CD1c-positive myeloid dendritic cell (primary cell): ENCODE measurements around the gene HSD11B1L.

Experiments
- DNase-seq: peaks from one replicate; pipeline ENCODE4 v3.0.0-alpha.2; 2016; ENCODE audit errors: extremely low spot score

Gene HSD11B1L

DNA sequence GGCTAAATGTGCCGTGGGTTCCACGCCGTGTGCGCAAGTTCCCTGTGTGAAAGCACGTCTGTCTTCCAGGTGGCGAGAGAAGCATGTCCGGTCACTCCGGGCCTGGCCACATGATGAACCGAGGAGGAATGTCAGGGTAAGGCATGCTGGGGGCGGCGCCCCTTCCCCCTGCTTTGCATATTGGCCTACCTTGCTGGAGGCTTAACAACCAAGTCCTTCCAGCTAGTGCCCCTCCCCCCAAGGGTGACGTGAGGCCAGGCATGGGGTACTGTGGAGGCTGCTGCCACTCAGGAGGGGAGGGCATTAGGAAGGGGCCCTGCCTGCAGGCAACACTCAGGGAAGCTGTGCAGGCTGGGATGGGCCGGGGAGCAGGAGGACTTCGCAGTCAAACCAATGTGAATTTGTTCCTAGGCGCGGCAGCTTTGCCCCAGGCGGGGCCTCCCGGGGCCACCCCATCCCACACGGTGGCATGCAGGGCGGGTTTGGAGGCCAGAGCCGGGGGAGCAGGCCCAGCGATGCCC, 13.0 kb upstream of the HSD11B1L start:
- DNase-seq, result no peak

DNA sequence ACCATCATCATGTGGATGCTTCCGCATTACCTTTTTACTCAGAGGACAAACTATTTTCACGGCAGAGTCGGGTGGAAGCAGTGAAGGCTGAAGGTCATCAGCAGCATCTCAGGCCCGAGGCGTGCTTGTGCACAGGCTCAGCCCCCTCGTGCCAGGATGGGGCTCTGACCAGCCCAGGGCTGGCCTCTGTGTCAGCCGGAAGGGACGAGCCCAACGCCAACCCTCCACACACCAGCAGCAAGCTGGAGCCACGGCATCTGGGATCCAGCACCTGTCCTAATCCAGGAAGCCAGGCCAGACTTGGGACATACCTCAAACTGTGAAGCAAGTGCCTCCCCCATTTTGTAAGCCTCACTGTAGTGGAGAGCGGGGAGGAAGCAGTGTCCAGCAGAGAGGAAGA, 11.6 kb upstream of the HSD11B1L start:
- DNase-seq, result no peak

DNA sequence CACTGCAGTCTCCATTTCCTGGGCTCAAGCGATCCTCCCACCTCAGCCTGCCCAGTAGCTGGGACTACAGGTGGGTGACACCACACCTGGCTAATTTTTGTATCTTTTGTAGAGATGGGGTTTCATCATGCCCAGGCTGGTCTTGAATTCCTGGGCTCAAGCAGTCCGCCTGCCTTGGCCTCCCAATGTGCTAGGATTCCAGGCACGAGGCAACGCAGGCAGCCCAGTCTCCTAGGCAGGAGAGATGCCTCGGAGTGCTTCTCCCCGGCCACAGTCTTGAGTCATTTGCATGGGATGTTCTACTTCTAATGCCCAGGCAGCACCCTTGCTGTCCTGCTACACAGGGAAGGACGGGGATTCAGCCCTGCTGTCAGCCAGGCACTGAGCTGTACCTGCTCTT, 9.2 kb upstream of the HSD11B1L start:
- no peak for DNase-seq

DNA sequence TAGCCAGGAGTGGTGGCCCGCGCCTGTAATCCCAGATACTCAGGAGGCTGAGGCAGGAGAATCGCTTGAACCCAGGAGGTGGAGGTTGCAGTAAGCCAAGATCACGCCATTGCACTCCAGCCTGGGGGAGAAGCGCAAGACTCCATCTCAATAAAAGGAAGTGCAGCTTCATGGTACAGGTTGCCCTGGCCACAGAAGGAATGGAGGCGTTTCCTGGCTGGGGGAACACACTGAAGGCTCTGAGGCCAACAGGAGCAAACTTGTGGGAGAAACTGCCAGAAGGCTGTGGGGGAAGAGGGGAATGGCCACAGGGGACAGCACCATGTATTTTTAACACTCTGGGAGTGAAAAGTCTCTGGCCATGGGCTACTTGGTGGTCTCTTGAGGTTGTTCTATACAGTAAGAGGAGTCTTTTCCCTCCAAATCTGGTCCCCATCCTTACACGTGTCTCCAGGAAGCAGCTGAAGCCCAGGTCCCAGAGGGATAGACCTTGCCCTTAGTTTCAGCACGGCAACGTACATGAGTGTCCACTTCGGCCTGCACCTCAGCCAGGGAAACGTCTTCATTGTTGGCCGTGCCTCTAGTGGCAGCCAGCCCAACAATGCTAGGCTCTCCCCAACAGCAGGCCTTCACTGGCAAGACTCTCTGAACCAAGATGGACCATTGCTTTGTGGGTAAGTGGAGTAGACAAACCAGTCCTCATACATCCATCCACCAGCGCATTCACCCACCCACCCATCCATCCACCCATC, 7.9 kb upstream of the HSD11B1L start:
- DNase-seq, result no peak

DNA sequence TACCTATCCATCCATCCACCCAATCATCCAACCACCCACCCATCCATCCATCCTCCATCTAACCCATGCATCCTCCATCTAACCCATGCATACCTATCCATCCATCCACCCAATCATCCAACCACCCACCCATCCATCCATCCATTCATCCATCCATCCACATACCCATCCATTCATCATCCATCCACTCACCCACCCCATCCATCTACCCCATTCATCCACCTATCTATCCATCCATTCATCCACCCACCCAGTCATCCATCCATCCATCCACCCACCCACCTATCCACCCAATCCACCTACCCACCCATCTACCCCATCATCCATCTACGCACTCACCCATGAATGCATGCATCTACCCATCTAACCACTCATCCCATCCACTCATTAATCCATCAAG, 7.1 kb upstream of the HSD11B1L start:
- no peak for DNase-seq

DNA sequence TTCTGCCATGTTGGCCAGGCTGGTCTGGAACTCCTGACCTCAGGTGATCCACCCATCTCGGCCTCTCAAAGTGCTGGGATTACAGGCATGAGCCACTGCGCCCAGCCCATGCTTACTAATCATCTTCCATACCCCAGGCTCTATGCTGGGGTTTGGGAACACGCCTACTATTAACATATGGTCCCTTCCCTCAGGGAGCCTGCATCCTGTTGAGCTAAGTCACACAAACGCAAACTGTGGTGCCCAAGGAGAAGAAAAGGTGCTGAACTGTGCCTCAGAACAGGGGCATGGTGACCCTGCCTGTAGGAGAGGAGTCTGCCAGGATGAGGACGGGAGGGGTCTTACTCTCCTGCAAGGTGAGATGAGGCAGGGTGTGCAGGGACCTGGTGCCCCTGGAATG, 6.1 kb upstream of the HSD11B1L start:
- no peak for DNase-seq

DNA sequence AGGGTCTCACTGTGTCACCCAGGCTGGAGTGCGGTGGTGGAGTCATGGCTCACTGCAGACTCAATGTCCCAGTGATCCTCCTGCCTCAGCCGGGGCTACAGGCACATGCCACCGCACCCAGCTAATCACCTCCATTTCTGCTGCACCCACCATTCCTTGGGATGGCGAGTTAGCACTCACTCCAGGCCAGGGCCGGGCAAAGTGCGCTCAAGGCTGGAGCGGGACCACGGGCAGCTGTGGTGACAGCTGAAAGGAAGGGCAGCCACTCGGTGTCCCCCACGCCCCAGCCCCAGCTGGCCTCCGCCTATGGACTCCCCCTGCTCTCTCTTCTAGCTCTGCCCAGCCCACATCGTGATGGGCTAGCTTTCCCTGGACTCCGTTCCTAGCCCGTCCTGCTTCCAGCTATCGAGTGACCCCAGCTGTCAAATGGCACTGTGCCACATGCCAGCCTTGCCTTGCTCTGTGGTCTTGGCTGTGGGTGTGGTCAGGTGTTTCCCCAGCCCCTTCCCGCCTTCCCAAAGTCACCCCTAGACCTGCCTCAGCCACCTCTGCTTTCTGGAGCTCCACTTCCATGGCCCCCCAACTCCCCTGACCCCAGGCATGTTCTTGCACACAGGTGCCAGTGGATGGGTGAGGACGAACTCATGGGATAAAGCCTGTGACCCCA, 4.6 kb upstream of the HSD11B1L start:
- no peak for DNase-seq

DNA sequence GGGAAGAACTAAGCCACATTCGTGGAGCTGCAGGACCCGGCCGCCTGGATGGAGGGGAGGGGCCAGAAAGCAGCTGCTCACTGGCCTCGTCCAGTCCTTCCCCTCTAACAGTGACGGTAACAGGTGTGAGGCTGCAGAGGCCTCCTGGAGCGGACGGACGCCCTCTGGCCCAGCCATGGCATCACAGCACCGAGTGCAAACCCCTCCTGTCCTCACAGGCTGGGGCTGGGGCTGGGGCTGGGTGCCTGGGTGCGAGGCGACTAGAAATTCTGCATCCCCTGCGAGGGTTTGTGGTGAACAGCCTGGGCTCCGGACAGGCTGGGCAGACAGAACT, 4.1 kb upstream of the HSD11B1L start:
- no peak for DNase-seq

DNA sequence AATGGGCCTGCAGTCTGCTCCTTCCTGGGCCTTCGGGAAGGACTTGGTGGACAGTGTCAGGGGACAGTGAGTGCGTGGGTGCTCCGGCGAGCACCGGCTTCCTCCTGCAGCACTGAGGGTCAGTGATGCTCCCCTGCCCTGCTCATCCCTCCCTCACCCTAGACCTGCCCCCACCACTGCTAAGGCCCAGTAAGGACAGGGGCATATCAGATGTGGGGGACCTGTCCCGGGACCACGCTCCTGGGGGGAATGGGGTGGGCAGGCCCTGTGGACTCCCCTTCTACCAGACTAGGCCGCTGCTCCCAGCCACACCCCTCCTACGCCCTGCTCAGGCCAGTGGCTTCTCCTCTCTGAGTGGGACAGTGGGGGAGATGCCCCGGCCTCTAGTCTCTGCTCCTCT, 3.7 kb upstream of the HSD11B1L start:
- DNase-seq, result no peak

DNA sequence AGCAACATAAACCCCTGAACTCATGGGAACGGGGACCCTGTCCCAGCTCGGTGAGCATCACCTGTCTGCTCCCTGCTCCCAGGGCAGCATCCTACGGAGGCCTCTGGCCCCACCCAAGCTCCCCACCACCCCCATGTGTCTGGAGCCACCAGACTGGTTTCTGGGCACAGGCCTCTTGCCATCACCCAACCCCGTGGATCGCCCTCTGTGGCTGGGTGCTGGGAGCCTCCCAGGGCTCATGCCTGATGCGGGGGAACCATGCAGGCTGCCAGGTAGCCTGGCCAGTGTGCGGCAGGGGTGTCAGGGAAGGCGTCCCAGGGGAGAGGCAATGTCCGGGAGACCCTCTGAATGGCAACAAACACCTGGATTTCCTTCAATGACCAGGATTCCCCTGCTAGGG, 3.2 kb upstream of the HSD11B1L start:
- no peak for DNase-seq

DNA sequence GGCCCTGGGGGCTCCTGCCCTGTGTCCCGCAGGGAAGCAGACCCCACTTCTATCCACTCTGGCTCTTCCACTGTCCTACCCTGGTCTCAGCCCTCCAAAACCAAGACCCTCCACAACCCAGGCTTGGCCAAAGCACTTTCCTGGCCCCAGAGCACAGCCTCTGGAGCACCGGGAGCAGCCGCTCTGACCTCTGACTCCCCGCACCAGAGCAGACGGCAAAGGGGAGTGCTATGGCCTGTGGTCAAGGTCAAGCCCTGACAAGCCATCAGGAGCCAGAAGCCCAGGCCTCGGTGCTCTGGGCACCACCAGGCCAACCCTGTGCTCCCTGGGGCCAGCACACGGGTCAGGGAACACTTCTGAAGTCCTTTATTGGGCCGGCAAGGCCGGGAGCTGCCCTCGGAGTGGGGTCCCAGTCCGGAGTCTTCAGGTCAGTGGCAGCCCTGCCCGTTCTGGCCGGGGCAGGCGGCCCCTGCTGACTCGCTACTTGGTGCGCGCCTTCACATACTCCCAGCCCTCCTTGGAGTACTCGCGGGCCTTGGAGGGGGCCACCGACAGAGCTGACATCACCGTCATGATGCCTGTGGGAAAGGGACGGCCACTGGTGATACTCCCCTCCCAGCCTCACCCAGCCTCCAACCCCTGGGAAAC, 2.6 kb upstream of the HSD11B1L start:
- no peak for DNase-seq

DNA sequence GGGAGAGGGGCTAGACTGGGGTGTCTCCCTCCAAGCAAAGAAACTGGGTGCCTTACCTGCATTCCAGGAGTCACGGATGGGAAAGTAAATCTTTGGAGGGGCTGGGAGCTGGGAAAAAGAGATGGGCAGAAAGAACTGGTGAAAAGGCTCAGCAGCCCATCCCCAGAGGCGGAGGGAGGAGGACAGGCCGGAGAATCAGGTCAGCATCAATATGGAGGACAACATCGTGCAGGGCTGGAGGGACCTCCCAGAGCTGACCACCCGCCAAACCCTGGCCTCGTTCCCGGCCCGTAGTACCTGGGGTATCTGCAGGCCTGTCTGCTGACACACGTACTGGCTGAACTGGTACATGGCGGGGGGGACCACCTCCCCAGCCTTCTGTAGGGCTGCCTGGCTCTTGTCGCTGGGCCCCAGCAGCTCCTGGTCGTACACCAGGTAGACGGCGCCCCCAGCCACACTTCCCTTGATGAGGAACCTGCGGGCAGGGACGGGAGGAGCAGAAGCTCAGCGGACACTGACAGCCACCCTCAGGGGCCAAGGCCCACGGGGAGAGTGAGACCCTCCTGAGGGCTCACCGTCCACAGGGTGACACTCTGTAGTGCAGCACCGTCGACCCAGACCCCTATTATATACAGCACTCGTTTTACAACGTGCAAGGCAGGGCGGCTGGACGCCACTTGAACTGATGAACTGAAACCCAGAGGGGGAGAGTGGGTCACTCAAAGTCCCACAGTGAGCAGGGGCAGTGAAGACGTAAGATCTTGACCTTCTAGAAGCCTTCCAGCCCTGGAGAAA, 1.3 kb upstream of the HSD11B1L start:
- no peak for DNase-seq

DNA sequence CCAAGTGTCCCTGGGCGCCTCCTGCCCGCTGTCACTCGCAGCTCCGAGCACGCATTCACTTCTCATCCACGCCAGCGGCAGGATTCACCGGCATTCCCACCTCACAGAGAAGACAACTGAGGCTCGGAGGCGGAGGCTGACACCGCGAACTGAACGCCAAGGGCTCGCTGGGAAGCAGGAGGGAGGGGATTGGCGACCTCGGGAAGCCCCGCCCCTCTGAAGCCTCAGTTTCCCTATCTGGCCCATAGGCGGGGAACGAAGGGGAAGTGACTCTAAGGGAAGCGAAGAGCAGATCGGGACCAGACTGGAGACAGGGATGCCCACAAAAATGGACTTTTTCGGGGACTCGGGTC, 767 bp upstream of the HSD11B1L start:
- no peak for DNase-seq

DNA sequence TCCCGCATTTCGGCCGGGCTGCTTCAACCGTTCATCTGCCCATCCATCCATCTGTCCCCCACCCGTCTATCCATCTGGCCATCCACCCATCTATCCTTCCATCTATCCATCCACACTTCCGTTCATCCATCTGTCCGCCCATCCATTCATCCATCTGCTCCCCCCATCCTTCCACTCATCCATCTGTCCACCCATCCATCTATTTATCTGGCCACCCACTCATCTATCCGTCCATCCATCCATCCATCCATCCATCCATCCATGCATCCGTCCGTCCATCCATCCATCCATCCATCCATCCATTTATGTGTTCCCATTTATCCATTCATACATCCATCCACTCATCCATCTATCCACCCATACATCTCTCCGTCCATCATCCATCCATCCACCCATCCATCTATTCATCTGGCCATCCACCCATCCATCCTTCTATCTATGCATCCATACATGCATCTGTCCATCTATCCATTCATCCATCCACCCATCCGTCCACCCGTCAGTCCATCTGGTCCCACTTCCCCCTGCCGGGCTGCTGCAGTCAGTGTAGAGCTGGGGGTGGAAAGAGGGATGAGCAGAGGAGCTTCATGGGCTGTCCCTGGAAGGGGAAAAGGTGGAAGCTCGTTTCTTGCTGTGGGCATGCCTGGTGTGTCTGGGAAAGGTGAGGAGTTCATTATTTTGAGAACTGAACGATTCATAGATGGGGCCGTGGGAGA, 722 bp downstream of the HSD11B1L start:
- no peak for DNase-seq

DNA sequence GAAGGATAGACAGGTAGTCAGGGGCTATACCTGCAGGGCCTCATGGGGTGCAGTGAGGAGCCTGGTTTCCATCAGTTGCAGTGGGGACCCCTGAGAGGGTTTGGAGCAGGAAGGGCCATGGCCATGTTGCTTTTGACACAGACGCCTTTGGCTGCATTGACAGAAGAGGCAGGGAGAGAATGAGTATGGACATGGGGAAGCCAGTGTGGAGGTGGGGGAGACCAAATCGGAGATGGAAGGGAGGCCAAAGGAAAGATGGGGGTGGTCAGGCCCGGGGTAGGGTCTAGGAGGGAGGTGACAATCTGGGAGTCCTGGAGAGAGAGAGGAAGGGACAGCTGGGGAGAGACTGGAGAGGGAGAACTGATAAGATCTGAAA, 1.3 kb downstream of the HSD11B1L start:
- no peak for DNase-seq

DNA sequence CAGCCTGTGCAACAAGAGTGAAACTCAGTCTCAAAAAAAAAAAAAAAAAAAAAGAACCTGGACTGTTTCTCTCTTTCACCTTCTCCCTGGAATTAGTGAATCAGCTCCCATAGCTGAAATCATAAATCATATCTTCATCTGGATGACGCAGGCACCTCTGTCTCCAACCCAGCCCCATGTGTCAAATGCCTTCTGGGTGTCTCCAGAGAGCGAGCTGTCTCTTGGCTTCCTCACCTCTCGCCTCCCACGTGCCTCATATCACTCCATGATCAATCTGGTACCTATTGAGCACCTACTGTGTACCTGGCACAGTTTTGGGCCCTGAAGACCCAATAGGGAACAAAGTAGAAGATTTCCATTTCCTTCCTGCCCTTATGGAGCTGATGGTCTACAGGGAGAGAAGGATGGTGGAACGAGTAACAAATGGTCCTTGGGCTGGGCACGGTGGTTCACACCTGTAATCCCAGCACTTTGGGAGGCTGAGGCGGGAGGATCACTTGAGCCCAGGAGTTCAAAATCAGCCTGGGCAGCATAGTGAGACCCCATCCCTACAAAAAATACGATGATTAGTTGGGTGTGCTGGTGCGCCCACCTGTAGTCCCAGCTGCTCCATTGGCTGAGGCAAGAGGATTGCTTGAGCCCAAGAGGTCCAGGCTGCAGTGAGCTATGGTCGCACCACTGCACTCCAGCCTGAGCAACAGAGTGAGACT, 2.5 kb downstream of the HSD11B1L start:
- DNase-seq, result no peak

DNA sequence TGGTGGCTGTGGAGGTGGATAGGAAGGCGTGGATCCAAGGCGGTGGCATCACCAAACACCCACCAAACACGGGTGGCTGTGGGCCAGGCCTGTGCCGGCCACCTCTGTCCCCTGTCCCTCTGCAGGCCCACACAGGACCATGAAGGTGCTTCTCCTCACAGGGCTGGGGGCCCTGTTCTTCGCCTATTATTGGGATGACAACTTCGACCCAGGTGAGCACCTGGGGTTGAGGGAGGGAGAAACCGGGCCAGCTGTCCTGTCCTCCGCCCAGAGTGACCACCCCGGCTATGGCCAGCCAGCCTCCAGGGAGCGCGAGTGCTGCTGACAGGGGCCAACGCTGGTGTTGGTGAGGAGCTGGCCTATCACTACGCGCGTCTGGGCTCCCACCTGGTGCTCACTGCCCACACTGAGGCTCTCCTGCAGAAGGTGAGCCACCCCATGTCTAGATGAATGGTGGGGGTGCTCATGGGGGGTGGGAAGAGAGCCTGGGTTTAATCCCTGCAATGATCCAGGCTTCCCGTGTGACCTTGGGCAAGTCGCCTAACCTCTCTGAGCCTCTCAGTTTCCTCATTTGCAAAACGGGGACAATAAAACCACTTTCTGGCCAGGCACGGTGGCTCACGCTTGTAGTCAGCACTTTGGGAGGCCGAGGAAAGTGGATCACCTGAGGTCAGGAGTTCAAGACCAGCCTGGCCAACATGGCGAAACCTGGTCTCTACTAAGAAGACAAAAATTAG, 4.0 kb downstream of the HSD11B1L start:
- no peak for DNase-seq

DNA sequence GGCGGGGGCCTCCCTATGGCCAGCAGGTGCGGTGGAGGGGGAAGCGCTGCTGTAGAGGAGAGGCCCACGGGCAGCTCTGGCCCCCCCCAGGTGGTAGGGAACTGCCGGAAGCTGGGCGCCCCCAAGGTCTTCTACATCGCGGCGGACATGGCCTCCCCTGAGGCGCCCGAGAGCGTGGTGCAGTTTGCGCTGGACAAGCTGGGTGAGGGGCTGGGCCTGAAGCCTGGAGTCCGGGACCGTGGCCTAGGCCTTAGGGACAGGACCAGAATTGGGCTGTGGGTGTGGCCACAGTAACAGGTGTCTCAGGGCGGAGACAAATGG, 5.5 kb downstream of the HSD11B1L start:
- no peak for DNase-seq

DNA sequence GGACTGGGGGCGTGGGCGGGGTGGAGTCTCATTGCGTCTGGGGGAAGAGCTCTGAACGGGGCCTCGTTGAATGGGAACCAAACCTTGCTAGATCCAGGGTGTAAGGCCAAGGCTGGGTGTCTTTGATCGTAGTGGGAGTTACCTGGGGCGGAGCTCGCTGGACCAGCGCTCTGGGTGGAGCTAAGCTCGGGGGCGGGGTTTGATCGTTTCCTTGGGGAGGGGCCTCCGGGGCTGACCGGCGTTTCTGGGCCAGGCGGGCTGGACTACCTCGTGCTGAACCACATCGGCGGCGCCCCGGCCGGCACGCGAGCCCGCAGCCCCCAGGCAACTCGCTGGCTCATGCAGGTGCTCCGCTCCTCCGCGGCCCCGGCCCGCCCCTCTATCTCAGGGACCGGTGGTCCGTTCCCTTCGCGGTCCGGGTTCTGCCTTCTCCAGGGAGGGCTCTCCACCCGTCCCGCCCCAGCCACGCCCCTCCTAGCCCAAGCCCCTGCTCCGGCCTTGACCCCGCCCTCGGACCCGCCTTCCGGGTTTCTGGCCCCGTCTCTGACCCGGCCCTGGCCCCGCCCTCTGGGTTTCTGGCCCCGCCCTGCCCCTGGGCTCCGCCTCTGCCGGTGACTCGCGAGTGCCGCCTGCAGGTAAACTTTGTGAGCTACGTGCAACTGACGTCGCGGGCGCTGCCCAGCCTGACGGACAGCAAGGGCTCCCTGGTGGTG, 6.0 kb downstream of the HSD11B1L start:
- peak; percentile 98 for DNase-seq
